Vagina (tissue), 2 donors: Measurements from ENCODE around the gene TTLL8. TPM values are rescaled to one million over a fixed set of nuclear protein-coding genes. Genes with fewer than 3 reads are reported as not detected.

Source experiments
- DNase-seq, 2 donors: peaks; one replicate each; pipeline ENCODE4 v3.0.0-alpha.2; 2017; ENCODE audit errors: extremely low spot score in 2 of 2
- H3K27ac ChIP-seq: fragments of 200-600 bp; sonication (generic); one replicate; pipeline ENCODE4 v1.5.1; 2019
- H3K27me3 ChIP-seq: fragments of 200-600 bp; sonication (generic); one replicate; pipeline ENCODE4 v1.5.1; 2019
- H3K36me3 ChIP-seq, 2 donors: fragments of 200-600 bp; sonication (generic); one replicate each; pipeline ENCODE4 v1.5.1; 2017 to 2019
- H3K4me1 ChIP-seq: fragments of 200-600 bp; sonication (generic); one replicate; pipeline ENCODE4 v1.5.1; 2019
- H3K4me3 ChIP-seq, 2 donors: fragments of 200-600 bp; sonication (generic); 1 replicate in 1 of 2; 2 replicates in 1 of 2; pipeline ENCODE4 v1.5.1; 2016 to 2019
- H3K9me3 ChIP-seq: fragments of 200-600 bp; sonication (generic); one replicate; pipeline ENCODE4 v1.5.1; 2019
- CTCF ChIP-seq, 3 experiments: fragments of 450-650 bp in 2 of 3; fragments of 200-600 bp in 1 of 3; sonication (generic) in 1 of 3; IDR thresholded peaks; one replicate each; pipeline ENCODE4 v1.5.1; 2017 to 2019; ENCODE audit warnings: antibody characterized with exemption in 3 of 3, mild to moderate bottlenecking in 2 of 3, moderate library complexity in 2 of 3
- POLR2A ChIP-seq, 2 donors: fragments of 450-650 bp; IDR thresholded peaks; one replicate each; pipeline ENCODE4 v1.6.1; 2017; ENCODE audit warnings: antibody characterized with exemption in 2 of 2, mild to moderate bottlenecking in 2 of 2, moderate library complexity in 2 of 2
- POLR2AphosphoS5 ChIP-seq, 2 donors: sonication (generic); formaldehyde crosslinking; IDR thresholded peaks; one replicate each; pipeline ENCODE4 v1.9.0; 2017; ENCODE audit warnings: antibody characterized with exemption in 2 of 2, mild to moderate bottlenecking in 2 of 2, low read depth in 1 of 2; ENCODE audit not compliant: insufficient read depth in 1 of 2
- intact Hi-C: fragments of 100-400 bp; cut with DNase I; formaldehyde crosslinking; loops from one replicate; pipeline ENCODE4 v1.15.1; 2023
- total RNA-seq: library from RNA; depleted of rRNA; stranded (reverse); fragments of >200 nt; gene quantifications from one replicate; pipeline ENCODE4 v1.2.3, GENCODE V29; 2016

The TTLL8 gene
- total RNA-seq, 1 donor from 2014 or later, result not detected

DNA sequence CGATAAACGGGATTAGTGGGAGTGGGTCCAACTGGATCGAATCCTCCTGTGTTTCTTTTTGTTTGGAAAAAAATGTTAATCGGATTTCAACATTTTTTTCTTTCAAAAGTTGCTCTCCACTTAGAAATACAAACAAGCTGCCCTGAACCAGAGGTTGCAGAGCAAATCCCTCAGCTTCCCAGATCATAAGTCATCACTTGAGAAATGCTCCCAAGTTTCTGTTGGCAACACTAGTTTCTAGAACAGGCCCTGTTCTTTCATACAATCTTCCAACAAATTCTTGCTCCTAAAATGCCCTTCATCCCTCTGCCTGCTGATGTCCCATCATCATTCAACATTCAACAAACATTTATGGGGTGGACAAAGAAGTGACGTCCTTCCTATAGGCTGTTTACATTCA, 28.4 kb upstream of the TTLL8 start:
- no peaks in the 10 kb centered on the region for H3K36me3 ChIP-seq
- no peak for TF ChIP-seq CTCF (IDR thresholded peaks at IDR 0.05)
- TF ChIP-seq POLR2AphosphoS5 (IDR thresholded peaks at IDR 0.05; ENCODE audit: insufficient read depth in 1 of 2, low read depth in 1 of 2), result peak in 1 of 2 donors; percentile 6
- peak in 1 of 2 donors; percentile 86 for DNase-seq
- H3K27me3 ChIP-seq, result no peaks in the 10 kb centered on the region
- H3K4me1 ChIP-seq, result no peaks in the 10 kb centered on the region
- H3K27ac ChIP-seq, result no peak overlapping the region
- no peak overlapping the region for H3K4me3 ChIP-seq
- H3K9me3 ChIP-seq, result no peaks in the 10 kb centered on the region
- intact Hi-C loops, result no loop called here

DNA sequence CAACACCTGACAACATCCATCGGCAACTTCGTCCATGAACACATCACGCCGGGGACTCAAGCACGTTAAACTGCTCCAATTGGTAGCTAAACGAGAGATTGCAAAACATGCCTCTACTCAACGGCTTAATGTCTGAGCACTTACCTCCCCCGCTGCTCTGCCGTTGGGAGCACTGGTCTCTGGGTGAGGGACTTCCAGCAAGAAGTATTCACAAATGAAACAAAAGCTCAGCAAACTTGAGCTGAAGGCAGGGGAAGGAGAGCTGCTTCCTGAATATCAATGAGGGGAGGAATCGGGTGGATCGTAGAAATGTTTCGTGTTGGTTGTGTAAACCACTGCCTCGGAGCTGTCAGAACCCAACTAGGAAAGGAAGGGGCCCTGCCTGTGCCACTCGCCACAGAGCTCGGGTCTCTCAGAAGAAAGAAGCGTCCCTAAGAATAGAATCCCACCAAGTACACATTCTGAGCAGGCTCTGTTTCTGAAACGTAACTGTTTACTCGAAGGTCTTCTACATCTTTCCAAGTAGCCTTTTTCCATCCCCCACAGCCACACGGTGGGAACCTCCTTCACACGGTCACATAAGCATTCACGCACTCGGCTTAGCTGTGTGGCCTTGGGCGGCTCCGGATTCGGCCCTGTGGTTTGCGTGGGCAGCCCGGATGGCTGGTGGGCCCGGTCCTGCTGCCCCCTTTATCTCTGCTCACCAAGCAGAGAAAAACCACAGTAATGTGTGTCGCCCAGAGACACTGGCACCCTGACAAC, 27.3 kb upstream of the TTLL8 start, which contains the start of gene MLC1:
Gene MLC1 (minus strand): TSS at position 216 of the 762 bp plus-strand sequence. CDS start 524 bp downstream, outside the sequence.
- TF ChIP-seq POLR2AphosphoS5 (IDR thresholded peaks at IDR 0.05; ENCODE audit: insufficient read depth in 1 of 2, low read depth in 1 of 2) (no peak), POLR2A (IDR thresholded peaks at IDR 0.05) (peak in 1 of 2 donors; percentile 27)
- no peak within 1 kb of the TSS for H3K27ac ChIP-seq
- DNase-seq, result peak in 1 of 2 donors; percentile 94
- H3K4me1 ChIP-seq, result no peaks in the 10 kb centered on the region
- no peak within 1 kb of the TSS for H3K4me3 ChIP-seq
- H3K27me3 ChIP-seq, result no peaks in the 10 kb centered on the region
- H3K9me3 ChIP-seq, result no peaks in the 10 kb centered on the region
- intact Hi-C loops, result no loop called here
- H3K36me3 ChIP-seq, result no peaks in the 10 kb centered on the region

DNA sequence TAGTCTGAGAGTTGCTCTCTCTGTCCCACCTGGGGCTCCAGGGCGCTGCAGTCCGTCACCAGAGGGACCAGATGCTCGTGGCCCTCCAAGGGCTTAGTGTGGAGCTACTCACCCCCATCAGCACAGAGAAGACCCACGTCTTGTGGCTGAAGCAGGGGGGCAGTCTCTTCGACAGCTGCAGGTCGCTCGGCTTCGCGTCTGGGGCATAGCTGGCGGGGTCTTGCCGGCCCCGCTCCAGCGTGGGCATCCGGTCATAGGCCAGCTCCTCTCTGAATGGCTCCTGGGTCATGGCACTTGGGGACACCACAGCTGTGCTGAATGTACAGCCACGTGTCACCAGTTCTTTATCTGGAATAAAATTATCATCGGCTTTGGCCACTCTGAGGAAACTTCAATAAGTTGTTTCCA, 26.5 kb upstream of the TTLL8 start:
- intact Hi-C loops, result no loop called here
- no peaks in the 10 kb centered on the region for H3K9me3 ChIP-seq
- H3K36me3 ChIP-seq, result no peaks in the 10 kb centered on the region
- no peak overlapping the region for H3K4me3 ChIP-seq
- peak in 1 of 2 donors; percentile 79 for DNase-seq
- TF ChIP-seq CTCF (IDR thresholded peaks at IDR 0.05), result no peak
- TF ChIP-seq POLR2A (IDR thresholded peaks at IDR 0.05), result no peak
- TF ChIP-seq POLR2AphosphoS5 (IDR thresholded peaks at IDR 0.05; ENCODE audit: insufficient read depth in 1 of 2, low read depth in 1 of 2), result no peak
- H3K27me3 ChIP-seq, result no peaks in the 10 kb centered on the region
- H3K4me1 ChIP-seq, result peaks cover 7% of the 10 kb centered on the region
- H3K27ac ChIP-seq, result no peak overlapping the region

- intact Hi-C loops, result no loop called here
- Histone ChIP-seq H3K9me3 (no peaks in the 10 kb centered on the region), H3K36me3 (no peaks in the 10 kb centered on the region), H3K27ac (no peak overlapping the region), H3K4me1 (peaks cover 7% of the 10 kb centered on the region), H3K27me3 (no peaks in the 10 kb centered on the region), H3K4me3 (no peak overlapping the region)
- TF ChIP-seq POLR2AphosphoS5 (IDR thresholded peaks at IDR 0.05; ENCODE audit: insufficient read depth in 1 of 2, low read depth in 1 of 2), result no peak
- TF ChIP-seq POLR2A (IDR thresholded peaks at IDR 0.05), result no peak
- TF ChIP-seq CTCF (IDR thresholded peaks at IDR 0.05), result no peak
- peak in 1 of 2 donors; percentile 80 for DNase-seq
Measured at GRCh38 chr22:50084080-50084477, 26.0 kb upstream of the TTLL8 start.

DNA sequence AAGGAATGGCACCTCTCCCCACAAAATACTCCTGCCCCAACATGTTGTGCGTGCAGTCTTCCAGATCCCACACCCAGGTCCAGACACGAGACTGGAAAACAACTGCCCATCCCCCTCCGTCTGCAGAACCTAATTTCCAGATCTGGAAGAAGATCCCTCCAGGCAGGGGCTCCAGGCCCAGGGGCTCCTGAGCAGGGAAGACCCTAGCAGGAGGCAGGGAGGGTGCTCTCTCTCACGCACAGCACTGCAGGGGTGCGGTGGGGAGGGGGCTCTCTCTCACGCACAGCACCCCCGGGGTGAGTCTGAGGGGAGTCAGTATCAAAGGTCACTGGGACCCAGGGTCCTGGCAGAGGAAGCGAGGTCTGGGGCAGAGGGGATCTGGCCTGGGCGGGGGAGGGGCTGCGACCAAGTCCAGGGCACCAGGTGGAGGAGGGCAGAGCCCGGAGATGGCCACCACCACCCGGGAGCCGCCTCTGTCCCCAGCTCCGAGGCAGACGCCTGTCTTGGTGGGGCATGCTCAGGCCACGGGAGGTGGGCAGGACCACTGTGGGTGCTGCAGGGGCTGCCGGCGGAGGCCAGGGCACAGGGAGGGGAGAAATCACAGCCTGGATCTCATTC, 25.5 kb upstream of the TTLL8 start:
- H3K4me1 ChIP-seq, result peaks cover 7% of the 10 kb centered on the region
- H3K9me3 ChIP-seq, result no peaks in the 10 kb centered on the region
- H3K36me3 ChIP-seq, result no peaks in the 10 kb centered on the region
- DNase-seq, result peak in 1 of 2 donors; percentile 85
- TF ChIP-seq POLR2A (IDR thresholded peaks at IDR 0.05) (no peak), POLR2AphosphoS5 (IDR thresholded peaks at IDR 0.05; ENCODE audit: insufficient read depth in 1 of 2, low read depth in 1 of 2) (no peak), CTCF (IDR thresholded peaks at IDR 0.05) (no peak)
- no peak overlapping the region for H3K4me3 ChIP-seq
- H3K27ac ChIP-seq, result no peak overlapping the region
- intact Hi-C loops, result no loop called here
- no peaks in the 10 kb centered on the region for H3K27me3 ChIP-seq
